ENCODE measurements around the gene JSRP1.
A peak's percentile ranks its signal among the peaks of the same experiment; 100 is the strongest.

The JSRP1 gene
- total RNA-seq = 0.67 to 0.94 reads per million in 2 donors

DNA sequence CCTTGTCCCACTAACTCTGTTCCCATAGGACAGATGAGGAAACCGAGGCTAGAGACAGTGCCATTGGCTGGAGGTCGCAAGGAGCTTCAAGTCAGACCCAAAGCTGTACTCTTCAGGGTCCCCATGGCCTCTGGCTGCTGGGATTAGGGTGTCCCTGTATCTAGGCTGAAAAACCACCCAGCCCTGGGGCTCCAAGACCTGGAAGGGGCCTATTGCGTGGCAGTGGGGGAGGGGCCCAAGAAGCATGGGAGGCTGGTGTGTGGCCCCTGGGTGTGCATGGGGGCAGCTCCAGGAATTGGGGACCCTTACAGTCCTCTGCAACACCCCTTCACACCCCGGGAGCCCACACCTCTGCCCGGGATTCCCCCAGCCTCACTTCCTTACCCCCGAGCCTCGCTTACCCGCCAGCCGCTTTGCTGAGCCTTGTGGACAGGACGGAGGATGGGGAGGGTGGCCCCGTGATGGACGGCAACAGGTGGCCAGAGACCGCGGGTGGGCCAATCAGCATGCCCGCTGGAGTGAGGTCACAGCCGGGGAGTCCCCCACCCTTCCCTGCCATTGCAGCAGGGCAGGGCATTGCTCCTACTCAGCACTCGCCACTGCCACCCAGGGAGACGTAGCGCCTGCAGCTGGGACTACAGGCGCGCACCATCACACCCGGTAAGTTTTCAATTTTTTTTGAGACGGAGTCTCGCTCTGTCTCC lies at the start of gene JSRP1:
Gene JSRP1, minus strand, starts transcription at position 436 of the 704 bp plus-strand sequence. CDS start 1,103 bp downstream, outside the sequence.
- DNase-seq = no peak

- DNase-seq = no peak
Observed at GRCh38 chr19:2305452-2306280, 49.4 kb upstream of the JSRP1 start.

DNA sequence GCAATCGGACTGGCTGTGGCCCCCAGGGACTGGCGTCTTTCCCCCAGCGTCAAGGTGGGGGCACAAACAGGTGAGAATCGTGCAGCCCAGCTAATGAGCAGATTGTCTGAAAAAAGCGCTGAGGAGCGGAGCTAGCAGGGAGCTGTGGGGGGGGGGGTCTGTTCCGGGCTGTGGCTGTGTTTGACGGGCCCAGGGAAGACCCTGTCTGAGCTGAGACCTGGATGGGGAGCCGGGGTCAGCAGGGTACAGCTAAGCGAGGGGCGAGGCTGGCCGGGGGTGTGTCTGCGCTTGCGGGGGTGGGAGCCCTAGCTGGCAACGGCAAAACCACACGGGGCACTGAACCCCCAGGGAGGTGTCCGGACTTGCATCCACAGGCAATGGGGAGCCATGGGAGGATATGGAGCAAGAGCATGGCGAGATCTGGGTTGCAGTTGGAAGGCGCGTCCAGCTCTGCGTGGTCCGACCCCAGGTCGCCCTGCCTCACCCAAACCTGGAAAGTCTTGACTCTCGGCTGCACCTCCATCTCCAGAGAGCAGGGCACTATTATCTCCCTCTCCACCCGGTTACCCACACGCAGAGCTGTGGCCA lies 47.1 kb upstream of the JSRP1 start:
- no peak for DNase-seq

- no peak for DNase-seq
Observed at GRCh38 chr19:2302319-2303210, 46.3 kb upstream of the JSRP1 start.

- no peak for DNase-seq
Observed at GRCh38 chr19:2300533-2300932, 44.3 kb upstream of the JSRP1 start.

- no peak for DNase-seq
Observed at GRCh38 chr19:2296141-2296540, 39.9 kb upstream of the JSRP1 start.

DNA sequence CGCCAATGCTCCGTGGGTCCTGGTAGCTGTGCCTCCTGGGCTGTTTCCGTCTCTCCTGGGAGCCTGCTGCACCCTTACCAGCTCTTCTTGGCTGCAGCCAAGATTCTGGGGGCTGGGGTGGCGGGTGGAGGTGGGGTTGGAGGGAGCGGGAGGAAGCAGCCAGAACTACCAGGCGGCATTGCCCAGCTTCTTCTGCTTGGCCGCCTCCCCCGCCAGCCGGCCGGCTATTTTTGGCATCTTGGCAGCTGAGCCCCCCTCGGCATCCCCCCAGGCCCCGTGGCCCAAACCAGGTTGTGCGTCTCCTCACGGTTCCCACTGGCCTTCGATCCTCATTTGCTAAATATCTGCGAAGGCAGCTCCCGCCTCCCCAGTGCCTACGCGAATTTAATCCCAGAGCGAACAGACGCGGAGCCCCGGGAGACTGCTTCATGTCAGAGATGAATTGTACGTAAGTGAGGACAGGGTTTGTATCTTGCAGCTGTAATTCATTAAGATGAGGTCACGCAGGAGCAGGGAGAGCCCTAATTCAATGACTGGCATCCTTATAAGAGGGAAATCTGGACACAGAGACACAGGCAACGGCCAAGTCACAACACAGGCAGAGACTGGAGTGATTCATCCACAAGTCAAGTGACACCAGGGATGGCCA lies 38.6 kb upstream of the JSRP1 start:
- DNase-seq = no peak

- no peak for DNase-seq
Observed at GRCh38 chr19:2291185-2291751, 35.1 kb upstream of the JSRP1 start.

- peak in 1 of 5 experiments; percentile 55 for DNase-seq
Observed at GRCh38 chr19:2290441-2291184, 34.4 kb upstream of the JSRP1 start.

GRCh38 chr19:2289714-2290435 lies 33.7 kb upstream of the JSRP1 start:
- peak in 2 of 5 experiments; percentile 41 to 88 for DNase-seq

- DNase-seq = no peak
Observed at GRCh38 chr19:2288818-2289713, 32.8 kb upstream of the JSRP1 start.

GRCh38 chr19:2288338-2288817 lies 32.2 kb upstream of the JSRP1 start:
- no peak for DNase-seq

- DNase-seq = no peak
Observed at GRCh38 chr19:2287585-2288337, 31.5 kb upstream of the JSRP1 start.

- no peak for DNase-seq
Observed at GRCh38 chr19:2286402-2287140, 30.4 kb upstream of the JSRP1 start.

GRCh38 chr19:2283835-2284507 lies 27.8 kb upstream of the JSRP1 start:
- DNase-seq = no peak

GRCh38 chr19:2282862-2283237 lies 26.6 kb upstream of the JSRP1 start:
- DNase-seq = no peak

Data from T-helper 2 cell (primary cell).